ENCODE data around the gene NLRP6.
"Not testable (repeated sequence)": the region's sequence is repeated elsewhere in the genome, so short reads cannot be mapped to it uniquely, and the experiment has no call there.

The NLRP6 gene

DNA sequence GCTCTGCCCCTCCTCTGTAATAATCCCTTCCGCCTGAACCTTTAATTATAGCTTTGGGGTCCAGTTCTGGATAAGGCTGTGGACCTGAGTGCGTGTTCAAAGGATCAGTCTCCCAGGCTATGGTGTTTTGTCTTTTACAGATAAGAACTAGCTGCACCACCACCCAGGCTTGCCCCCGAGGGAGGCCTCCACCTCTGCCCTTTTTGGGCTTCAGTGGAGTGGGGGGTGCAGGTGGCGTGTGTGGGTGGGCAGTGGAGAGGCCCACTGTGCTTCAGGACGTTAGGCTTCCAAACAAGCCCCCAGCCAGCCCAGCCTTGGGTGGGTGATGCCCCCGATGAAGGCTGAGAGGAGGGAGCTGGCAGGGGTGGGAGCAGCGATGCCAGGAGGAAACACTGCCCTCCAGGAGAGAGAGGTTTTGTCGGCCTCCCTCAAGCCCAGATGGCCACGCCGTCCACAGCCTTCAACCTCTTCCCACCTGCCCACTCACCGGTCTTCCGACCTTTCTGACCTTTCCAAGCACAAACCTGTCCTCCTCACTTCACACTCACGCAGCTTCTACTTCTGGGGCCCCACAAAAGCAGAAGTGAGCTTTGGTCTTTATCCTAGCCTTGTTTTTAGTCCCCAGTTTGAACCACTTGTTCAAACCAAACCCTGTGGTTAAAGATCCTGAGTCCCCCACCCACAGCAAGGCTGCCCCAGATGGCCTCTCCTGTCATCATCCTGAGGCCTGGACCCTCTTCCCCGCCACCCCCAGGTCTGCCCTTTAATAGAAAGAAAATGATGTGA, 21.1 kb upstream of the NLRP6 start:
- no peak for DNase-seq (ENCODE audit: low read depth)

DNA sequence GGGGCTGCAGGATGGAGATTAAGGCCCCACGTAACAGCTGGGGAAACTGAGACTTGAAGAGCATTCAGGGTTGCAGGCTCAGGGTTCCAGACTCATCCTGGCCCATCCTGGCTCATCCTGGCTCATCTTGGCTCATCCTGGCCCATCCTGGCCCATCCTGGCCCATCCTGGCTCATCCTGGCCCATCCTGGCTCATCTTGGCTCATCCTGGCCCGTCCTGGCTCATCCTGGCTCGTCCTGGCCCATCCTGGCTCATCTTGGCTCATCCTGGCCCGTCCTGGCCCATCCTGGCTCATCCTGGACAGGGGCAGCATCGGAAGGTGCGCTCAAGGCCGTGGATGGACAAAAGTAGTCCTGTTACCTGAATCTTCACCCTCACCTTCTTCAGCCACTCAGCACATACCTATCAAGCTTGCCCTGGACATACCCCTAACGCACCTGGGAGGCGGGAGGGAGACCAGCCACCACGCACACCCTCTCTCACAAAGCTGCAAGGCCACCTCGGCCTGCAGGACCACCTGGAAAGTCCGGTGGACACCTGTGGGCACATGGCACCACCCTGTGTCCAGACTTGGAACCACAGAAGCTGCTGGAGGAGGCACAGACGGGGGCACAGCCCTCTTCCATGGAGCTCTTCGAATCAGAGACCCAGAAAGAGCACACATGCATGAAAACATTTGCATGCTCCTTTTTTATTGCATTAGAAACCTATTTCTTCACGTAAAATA, 20.3 kb upstream of the NLRP6 start:
- DNase-seq (ENCODE audit: low read depth), result no peak

DNA sequence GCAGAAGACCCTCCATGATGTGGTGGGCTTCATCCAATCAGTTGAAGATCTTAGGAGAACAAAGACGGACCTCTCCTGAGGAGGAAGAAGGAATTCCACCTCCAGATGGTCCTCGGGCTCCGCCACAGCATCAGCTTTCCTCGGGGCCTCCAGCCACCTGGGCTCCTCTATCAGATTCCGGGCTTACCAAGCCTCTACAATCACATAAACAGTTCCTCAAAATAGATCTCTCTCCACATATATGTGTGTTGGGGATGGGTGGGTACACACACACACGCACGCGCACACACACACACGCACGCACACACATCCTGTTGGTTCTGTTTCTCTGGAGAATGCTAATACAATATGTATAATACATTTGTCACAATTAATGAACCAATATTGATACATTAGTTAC, 18.8 kb upstream of the NLRP6 start:
- no peak for DNase-seq (ENCODE audit: low read depth)

DNA sequence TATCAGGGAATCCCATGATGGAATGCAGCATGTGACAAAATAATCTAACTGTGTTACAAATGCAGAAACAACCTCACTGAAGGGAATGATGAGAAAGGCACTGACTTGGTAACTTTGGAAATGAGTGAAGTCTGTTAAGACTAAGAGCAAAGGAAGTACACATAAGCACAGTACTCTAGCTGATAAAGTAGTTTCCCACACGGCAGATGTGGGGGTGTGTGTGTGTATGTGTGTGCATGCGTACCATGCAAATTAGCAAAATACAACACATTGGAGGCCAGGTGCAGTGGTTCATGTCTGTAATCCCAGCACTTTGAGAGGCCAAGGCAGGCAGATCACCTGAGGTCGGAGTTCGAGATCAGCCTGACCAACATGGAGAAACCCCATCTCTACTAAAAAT, 16.6 kb upstream of the NLRP6 start:
- no peak for DNase-seq (ENCODE audit: low read depth)

DNA sequence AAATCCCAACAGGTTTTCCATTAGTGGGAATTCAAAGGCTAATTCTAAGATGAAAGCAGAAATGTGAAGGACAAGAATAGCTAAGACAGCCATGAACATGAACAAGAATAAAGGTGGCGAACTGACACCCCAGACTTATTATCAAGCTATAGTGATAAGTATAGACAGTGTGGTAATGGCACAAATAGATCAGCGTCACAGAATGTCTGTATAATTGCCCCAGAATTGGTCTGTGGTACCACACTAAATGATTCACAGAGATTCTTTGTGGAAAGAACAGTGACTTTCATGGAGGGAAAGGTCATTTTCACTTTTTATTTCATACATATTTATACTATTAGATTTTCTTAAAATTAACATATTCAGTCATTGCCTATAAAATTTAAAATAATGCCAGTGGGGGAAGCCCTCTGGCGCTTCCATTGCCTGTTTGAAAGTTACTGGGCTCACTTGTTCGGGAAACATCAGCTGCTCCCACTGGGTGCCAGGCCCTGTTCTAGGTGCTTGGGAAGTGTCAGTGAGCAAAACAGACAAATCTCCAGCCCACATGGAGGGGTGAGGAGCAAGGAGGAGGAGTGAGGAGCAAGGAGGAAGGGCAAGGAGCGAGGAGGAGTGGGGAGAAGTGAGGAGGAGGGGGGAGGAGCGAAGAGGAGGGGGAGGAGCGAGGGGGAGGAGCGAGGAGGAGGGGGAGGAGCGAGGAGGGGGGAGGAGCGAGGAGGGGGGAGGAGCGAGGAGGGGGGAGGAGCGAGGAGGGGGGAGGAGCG, 11.3 kb upstream of the NLRP6 start:
- no peak for DNase-seq (ENCODE audit: low read depth)

DNA sequence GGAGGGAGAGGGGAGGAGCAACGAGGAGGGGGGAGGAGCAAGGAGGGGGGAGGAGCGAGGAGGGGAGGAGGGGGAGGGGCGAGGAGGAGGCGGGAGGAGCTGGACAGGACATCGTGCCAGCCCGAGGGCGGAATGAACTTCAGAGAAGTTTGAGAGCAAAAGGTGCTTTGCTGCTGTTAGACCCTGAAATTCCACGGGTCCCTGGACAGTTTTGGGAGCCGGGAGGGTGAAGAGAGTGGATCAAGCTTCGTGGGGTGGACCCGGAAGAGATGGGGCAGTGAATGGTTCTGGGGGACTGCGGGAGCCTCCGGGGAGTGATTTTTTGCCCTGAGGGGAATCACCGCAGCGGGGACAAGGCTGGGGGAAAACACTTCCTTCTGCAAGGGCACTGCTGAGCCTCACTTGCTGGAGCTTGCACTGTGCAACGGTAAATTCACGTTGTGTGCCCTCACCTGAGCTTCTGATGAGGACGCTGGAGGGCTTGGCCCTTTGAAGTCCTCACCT, 10.7 kb upstream of the NLRP6 start:
- no peak for DNase-seq (ENCODE audit: low read depth)

DNA sequence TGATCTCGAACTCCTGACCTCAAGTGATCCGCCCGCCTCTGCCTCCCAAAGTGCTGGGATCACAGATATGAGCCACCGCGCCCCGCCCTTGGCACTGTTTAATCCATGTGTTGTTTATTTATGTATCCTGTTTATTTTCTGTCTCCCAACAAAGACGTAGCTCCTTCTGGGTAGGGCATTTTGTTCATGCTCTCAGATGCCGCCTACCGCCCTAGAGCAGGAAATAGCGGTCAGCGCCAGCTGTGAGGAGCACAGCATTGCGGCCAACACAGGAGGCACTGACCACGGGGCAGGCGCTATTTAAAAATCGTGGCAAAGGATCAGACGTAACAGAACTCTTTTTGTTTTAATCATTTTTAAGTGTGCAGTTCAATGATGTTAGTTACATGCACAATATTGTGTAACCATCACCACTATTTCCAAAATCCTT, 9.5 kb upstream of the NLRP6 start:
- DNase-seq (ENCODE audit: low read depth), result not testable (repeated sequence)

DNA sequence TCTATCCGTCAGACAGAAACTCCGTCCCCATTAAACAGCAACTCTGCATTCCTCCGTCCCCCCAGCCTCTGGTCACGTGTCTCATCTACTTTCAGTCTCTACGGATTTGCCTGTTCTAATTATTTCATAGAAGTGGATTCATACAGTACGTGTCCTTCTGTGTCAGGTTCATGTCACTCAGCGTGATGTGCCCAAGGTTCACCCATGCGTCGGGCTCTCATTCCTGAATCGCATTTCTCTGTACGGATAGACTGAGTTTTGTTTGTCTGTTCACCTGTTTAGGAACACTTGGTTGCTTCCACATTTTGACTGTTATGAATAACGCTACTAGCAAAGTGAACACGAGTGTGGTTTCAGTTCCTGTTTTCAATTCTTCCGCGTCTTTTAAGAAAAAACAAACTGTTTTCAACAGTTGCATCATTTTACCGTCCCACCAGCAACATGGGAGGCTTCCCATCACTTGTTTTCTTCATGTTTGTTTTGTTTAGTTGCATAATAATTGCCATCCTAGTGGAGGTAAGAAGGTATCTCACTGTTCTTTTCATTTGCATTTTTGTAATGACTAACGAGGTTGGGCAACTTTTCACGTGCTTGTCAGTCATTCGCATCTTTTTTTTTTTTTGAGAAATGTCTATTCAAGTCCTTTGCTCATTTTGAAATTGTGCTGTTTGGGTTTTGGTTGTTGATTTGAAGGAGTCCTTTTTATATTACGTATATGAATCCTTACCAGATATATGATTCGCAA, 8.9 kb upstream of the NLRP6 start:
- no peak for DNase-seq (ENCODE audit: low read depth)

DNA sequence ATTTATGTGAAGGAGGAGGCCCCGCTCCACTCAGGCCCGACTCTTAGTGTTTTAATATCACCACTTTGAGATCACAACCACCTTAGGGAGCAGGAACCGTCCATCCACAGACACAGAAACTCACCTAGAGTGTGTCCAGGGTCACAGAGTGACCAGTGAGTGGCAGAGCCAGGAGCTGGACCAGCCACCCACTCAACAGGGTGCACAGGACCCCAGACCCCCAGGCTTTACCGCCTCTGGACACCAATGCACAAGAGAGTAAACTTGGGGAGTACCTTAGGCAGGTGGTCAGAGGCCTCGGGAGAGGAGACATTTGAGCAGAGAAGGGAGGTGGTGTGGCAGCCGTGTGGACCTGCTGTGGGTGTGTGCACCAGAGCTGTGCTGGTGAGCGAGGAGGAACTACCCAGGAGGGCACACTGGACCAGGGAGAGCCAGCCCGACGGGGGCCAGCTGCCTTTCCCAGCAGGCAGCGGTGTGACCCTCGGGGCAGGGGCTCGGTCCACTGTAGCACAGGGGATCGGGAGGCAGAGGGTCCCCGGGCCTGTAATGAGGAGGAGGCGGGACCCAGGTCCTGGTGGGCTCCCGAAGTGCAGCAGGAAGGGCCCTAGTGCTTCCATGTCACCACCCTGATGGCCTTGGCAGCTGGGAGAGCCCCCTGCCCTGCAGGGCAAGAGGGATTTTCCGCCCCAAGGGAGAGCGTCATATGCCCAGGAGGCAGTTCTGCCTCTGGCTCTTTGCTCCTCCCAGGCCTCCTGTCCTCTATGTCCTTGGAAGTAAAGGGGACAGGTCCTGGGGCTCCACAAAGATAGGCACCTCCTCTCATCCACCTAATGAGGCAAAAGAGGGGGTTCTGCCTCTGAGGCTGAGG, 7.5 kb upstream of the NLRP6 start:
- DNase-seq (ENCODE audit: low read depth), result no peak

DNA sequence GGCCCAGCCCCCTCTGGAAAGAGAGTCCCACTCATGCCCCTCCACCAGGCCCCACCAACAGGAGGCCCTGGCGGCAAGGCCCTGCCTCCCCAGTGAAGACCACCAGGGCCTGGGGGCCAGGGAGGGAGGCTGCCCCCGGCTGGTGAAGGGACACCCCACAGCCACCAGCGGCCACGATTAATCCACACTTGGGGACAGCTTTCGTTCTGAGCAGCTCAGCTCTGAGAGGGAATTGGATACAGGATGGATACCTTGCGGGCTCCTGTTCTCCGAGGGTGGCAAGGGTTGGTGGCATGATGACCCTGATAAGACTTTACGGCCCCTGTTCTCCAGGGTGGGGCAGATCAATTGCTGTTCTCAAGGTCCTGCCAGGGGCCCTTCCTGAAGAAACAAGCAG, 6.9 kb upstream of the NLRP6 start:
- DNase-seq (ENCODE audit: low read depth), result no peak

DNA sequence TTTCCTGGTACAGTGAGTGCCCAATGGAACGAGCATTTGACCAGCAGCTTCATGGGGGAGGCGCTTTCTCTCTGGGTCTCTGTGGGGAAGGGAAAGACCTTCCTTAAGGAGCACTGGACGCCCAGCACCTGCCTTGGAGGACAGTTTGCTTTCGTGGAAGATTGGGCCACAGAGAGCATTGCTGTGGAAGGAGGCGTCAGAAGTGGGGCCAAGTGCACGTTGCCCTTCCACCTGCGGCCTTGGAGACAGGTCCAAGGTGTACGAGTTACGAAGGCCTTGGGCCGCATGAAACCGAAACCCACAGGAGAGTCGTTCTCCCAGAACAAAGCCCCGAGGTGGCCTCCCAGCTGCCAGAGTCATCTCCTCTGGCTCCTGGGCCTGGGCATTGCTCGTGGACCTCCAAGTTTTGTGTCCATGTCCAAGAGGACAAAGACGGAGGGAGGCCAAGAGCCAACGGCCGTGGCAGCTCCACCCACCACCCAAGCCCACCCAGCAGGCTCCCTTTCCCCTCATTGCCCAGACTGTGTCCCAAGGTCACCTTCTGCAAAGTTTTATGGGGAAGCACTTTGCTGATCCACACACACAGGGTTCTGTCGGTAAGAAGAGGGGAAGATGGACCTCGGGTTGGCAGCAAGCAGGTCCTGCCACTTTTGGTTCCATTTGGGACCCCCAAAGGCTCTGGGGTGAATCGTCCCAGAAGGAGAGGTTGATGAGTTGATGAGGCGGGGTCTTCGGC, 5.8 kb upstream of the NLRP6 start:
- DNase-seq (ENCODE audit: low read depth), result no peak

DNA sequence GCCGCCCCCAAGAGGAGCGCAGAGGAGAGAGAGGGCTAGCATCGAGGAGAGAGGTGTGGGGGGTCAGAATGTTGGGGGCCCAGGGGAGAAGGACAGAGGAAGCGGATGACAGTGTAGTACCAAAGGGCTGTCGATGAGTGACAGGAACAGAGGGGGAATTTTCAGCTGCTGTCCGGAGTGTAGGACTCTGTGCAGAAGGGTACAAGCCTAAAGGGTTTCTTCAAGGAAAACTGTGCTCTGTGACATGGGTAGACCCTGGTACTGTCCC, 5.3 kb upstream of the NLRP6 start:
- DNase-seq (ENCODE audit: low read depth), result no peak

DNA sequence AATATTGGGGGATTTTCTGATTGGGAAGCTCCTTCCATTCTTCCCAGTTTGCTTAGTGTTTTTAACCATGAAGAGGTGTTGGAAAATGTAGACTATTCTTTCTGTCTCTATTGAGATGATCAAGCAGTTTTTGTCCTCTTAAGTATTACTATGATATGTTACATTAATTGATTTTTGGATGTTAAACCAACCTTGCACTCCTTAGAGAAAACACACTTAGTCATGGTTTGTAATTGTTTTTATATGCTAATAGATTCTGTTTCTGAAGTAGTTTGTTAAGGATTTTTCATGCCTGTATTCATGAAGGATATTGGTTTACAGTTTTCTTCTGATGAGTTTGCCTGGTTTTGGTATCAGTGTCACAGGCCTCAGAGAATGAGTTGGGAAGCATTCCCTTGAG, 2.0 kb upstream of the NLRP6 start:
- no peak for DNase-seq (ENCODE audit: low read depth)

DNA sequence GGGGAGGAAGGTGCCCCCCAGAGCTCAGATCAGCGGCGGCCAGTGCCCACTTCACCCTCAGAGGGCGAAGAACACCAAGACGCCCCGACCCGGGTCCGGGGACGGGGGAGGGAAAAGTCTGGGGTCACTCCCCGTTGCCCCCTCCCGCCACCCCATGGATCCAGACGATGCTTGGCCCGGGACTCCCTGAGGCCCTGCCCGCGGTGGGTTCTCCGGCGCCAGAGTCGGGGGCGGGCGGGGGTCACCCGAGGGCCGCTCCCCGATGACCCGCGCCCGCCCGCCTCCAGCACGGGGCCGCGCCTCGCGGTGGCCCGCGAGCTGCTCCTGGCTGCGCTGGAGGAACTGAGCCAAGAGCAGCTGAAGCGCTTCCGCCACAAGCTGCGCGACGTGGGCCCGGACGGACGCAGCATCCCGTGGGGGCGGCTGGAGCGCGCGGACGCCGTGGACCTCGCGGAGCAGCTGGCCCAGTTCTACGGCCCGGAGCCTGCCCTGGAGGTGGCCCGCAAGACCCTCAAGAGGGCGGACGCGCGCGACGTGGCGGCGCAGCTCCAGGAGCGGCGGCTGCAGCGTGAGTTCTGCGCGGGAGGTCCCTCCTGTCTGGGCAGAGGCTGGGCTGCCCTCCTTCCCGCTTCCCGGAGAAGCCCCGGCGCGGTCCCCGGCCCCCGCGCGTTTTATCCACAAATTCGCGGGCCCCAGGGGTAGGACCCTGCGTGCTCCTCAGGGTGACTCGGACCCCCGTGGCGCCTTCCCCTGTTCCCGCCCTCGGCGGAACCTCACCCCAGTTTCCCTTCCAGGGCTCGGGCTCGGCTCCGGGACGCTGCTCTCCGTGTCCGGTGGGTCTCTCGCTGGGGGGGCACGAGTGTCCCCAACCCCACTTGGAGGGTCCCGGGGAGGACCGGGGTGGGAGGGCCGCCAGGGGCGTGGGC, 1.1 kb downstream of the NLRP6 start:
- DNase-seq (ENCODE audit: low read depth), result no peak

DNA sequence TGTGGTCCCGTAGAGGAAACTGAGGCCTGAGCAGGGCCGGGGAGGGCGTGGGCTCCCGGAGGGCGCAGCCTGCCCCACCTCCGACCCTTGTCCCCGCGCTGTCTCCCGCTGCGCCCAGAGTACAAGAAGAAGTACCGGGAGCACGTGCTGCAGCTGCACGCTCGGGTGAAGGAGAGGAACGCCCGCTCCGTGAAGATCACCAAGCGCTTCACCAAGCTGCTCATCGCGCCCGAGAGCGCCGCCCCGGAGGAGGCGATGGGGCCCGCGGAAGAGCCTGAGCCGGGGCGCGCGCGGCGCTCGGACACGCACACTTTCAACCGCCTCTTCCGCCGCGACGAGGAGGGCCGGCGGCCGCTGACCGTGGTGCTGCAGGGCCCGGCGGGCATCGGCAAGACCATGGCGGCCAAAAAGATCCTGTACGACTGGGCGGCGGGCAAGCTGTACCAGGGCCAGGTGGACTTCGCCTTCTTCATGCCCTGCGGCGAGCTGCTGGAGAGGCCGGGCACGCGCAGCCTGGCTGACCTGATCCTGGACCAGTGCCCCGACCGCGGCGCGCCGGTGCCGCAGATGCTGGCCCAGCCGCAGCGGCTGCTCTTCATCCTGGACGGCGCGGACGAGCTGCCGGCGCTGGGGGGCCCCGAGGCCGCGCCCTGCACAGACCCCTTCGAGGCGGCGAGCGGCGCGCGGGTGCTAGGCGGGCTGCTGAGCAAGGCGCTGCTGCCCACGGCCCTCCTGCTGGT, 1.9 kb downstream of the NLRP6 start:
- no peak for DNase-seq (ENCODE audit: low read depth)

DNA sequence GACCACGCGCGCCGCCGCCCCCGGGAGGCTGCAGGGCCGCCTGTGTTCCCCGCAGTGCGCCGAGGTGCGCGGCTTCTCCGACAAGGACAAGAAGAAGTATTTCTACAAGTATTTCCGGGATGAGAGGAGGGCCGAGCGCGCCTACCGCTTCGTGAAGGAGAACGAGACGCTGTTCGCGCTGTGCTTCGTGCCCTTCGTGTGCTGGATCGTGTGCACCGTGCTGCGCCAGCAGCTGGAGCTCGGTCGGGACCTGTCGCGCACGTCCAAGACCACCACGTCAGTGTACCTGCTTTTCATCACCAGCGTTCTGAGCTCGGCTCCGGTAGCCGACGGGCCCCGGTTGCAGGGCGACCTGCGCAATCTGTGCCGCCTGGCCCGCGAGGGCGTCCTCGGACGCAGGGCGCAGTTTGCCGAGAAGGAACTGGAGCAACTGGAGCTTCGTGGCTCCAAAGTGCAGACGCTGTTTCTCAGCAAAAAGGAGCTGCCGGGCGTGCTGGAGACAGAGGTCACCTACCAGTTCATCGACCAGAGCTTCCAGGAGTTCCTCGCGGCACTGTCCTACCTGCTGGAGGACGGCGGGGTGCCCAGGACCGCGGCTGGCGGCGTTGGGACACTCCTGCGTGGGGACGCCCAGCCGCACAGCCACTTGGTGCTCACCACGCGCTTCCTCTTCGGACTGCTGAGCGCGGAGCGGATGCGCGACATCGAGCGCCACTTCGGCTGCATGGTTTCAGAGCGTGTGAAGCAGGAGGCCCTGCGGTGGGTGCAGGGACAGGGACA, 2.7 kb downstream of the NLRP6 start:
- no peak for DNase-seq (ENCODE audit: low read depth)

DNA sequence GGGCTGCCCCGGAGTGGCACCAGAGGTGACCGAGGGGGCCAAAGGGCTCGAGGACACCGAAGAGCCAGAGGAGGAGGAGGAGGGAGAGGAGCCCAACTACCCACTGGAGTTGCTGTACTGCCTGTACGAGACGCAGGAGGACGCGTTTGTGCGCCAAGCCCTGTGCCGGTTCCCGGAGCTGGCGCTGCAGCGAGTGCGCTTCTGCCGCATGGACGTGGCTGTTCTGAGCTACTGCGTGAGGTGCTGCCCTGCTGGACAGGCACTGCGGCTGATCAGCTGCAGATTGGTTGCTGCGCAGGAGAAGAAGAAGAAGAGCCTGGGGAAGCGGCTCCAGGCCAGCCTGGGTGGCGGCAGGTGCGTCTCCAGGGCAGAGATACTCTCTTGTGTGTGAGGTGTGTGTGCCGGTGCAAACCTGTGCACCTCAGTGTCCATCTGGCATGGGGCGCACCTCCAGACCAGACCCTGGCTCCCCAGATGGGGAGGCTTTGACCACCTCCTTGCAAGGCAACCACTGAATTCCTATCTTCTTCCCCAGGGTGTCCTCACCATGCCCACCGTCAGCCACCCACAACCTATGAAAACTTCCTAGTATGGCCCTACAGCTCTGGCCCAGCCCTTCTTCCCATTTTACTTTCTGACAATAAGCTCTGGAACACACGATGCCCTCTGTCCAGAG, 3.4 kb downstream of the NLRP6 start:
- no peak for DNase-seq (ENCODE audit: low read depth)
